B cell (primary cell): ENCODE results near the gene CHAT. TPM values are rescaled to one million over a fixed set of nuclear protein-coding genes. Genes with fewer than 3 reads are reported as not detected.

ENCODE experiments used
- ATAC-seq: fragments of 200-7000 bp; cut with Tn5 transposase; one replicate; pipeline ENCODE4 v1.10.0; 2021; ENCODE audit warnings: low read depth, mild to moderate bottlenecking, moderate number of reproducible peaks, moderate library complexity
- CTCF ChIA-PET: fragments of 350-600 bp; sonication (Branson Sonifier 250); formaldehyde crosslinking; loops from one replicate; lab custom pipeline; 2021; ENCODE audit warnings: antibody characterized with exemption, inconsistent platforms; lab: Charles Lee
- POLR2A ChIA-PET: fragments of 350-600 bp; sonication (Branson Sonifier 250); formaldehyde crosslinking; loops from one replicate; lab custom pipeline; 2021; ENCODE audit warnings: antibody characterized with exemption; lab: Charles Lee
- DNase-seq: peaks from one replicate; pipeline ENCODE4 v3.0.0; 2013
- H2AFZ ChIP-seq: 2 replicates; pipeline ENCODE4 v1.6.1; 2012; ENCODE audit warnings: mild to moderate bottlenecking, low read depth, low read length; ENCODE audit not compliant: insufficient read depth, poor library complexity, severe bottlenecking
- H3K27ac ChIP-seq, 2 donors: 1 replicate in 1 of 2; 2 replicates in 1 of 2; pipeline ENCODE4 v1.5.1; 2012 to 2013; ENCODE audit warnings: low read length in 2 of 2, mild to moderate bottlenecking in 2 of 2, moderate library complexity in 1 of 2
- H3K27me3 ChIP-seq, 4 experiments: fragments of 200-600 bp in 1 of 4; sonication (generic) in 1 of 4; replicated peaks in 1 of 4; 1 replicate in 2 of 4; 2 replicates in 2 of 4; pipeline versions ENCODE4 v1.6.1 to v1.7.0; 2013 to 2016; ENCODE audit warnings: low read length in 3 of 4, mild to moderate bottlenecking in 2 of 4, mixed read lengths in 1 of 4, moderate library complexity in 1 of 4; ENCODE audit not compliant: insufficient read depth in 4 of 4, control insufficient read depth in 3 of 4; ENCODE audit errors: control extremely low read depth in 1 of 4
- H3K36me3 ChIP-seq, 2 experiments: replicated peaks in 1 of 2; 1 replicate in 1 of 2; 2 replicates in 1 of 2; pipeline versions ENCODE4 v1.6.1 to v1.7.1; 2013; ENCODE audit warnings: low read length in 1 of 2; ENCODE audit not compliant: insufficient read depth in 2 of 2, control insufficient read depth in 1 of 2; ENCODE audit errors: control extremely low read depth in 1 of 2, extremely low read depth in 1 of 2
- H3K4me1 ChIP-seq, 2 donors: fragments of 200-600 bp in 1 of 2; sonication (generic) in 1 of 2; 1 replicate in 1 of 2; 2 replicates in 1 of 2; pipeline versions ENCODE4 v1.5.1 to v1.6.1; 2013 to 2017; ENCODE audit warnings: low read length in 2 of 2; ENCODE audit not compliant: control insufficient read depth in 2 of 2, insufficient read depth in 2 of 2
- H3K4me2 ChIP-seq: replicated peaks from 2 replicates; pipeline ENCODE3; 2012; ENCODE audit warnings: mild to moderate bottlenecking, low read depth, low read length; ENCODE audit not compliant: poor library complexity, severe bottlenecking
- H3K4me3 ChIP-seq, 5 experiments: fragments of 200-600 bp in 1 of 5; sonication (generic) in 1 of 5; 1 replicate in 3 of 5; 2 replicates in 2 of 5; pipeline versions ENCODE4 v1.5.1 to v1.7.0; 2011 to 2016; ENCODE audit warnings: low read length in 4 of 5, mild to moderate bottlenecking in 4 of 5, low read depth in 2 of 5, control low read depth in 1 of 5, moderate library complexity in 1 of 5; ENCODE audit not compliant: insufficient read depth in 1 of 5; ENCODE audit errors: control extremely low read depth in 1 of 5, extremely low read depth in 1 of 5
- H3K79me2 ChIP-seq: fragments of 200-600 bp; sonication (generic); one replicate; pipeline ENCODE4 v1.6.0; 2016; ENCODE audit warnings: low read length; ENCODE audit not compliant: control insufficient read depth, insufficient read depth
- H3K9ac ChIP-seq: fragments of 200-600 bp; sonication (generic); 2 replicates; pipeline ENCODE4 v1.6.1; 2017; ENCODE audit warnings: mild to moderate bottlenecking, low read length, moderate library complexity
- H3K9me3 ChIP-seq, 3 donors: one replicate each; pipeline versions ENCODE4 v1.6.1 to v1.7.1; 2013; ENCODE audit warnings: low read length in 2 of 3; ENCODE audit not compliant: control insufficient read depth in 2 of 3, insufficient read depth in 1 of 3; ENCODE audit errors: control extremely low read depth in 1 of 3
- H4K20me1 ChIP-seq: 2 replicates; pipeline ENCODE4 v1.6.0; 2012; ENCODE audit warnings: mild to moderate bottlenecking, low read length; ENCODE audit not compliant: insufficient read depth, control insufficient read depth, poor library complexity, severe bottlenecking
- H3K27ac Mint-ChIP-seq: one replicate; pipeline ENCODE4 v1.8.0; 2021; ENCODE audit warnings: mixed read lengths
- H3K27me3 Mint-ChIP-seq: one replicate; pipeline ENCODE4 v1.8.0; 2021; ENCODE audit warnings: mixed read lengths
- H3K4me1 Mint-ChIP-seq: one replicate; pipeline ENCODE4 v1.8.0; 2021; ENCODE audit warnings: mixed read lengths
- H3K4me3 Mint-ChIP-seq: one replicate; pipeline ENCODE4 v1.8.0; 2021; ENCODE audit warnings: mixed read lengths
- H3K9me3 Mint-ChIP-seq: one replicate; pipeline ENCODE4 v1.8.0; 2022; ENCODE audit warnings: mixed read lengths; ENCODE audit not compliant: insufficient read depth
- CTCF ChIP-seq: fragments of 200-600 bp; IDR thresholded peaks from one replicate; pipeline ENCODE4 v1.8.0; 2022; ENCODE audit warnings: antibody characterized with exemption, mild to moderate bottlenecking
- EZH2 ChIP-seq: IDR thresholded peaks from 2 replicates; pipeline ENCODE4 v1.6.1; 2012; ENCODE audit warnings: borderline replicate concordance, low read depth, mild to moderate bottlenecking, moderate library complexity, low read length; ENCODE audit not compliant: insufficient read depth, poor library complexity, severe bottlenecking
- WGBS: methylation state at CpG from one replicate; pipeline ENCODE4 v1.1.5; 2013; ENCODE audit warnings: missing lambda C conversion rate; ENCODE audit not compliant: insufficient coverage; 5-methylcytosine and 5-hydroxymethylcytosine counted together
- intact Hi-C: fragments of 100-400 bp; cut with micrococcal nuclease; formaldehyde crosslinking; loops from one replicate; pipeline ENCODE4 v1.10.0; 2022
- polyA plus RNA-seq: library from polyadenylated mRNA; depleted of rRNA; stranded (reverse); fragments of >200 nt; gene quantifications from 2 replicates; pipeline ENCODE4 v1.2.3, GENCODE V29; 2012
- total RNA-seq, 2 donors: library from RNA; stranded (reverse); fragments of 120-200 nt in 1 of 2; gene quantifications; 1 replicate in 1 of 2; 2 replicates in 1 of 2; pipeline versions ENCODE4 v1.2.3 to v1.2.4, GENCODE V29; 2013 to 2022

CHAT gene
- total and polyA plus RNA-seq, 2 donors (not counting 1 experiment from before 2014, with no cell fraction given) = not detected

- H3K4me1 ChIP-seq = peaks cover 0 to 6% of the 10 kb centered on the region in 2 donors
- Mint-ChIP-seq H3K4me3 (no peak overlapping the region), H3K9me3 (no peaks in the 10 kb centered on the region), H3K27me3 (peaks cover 18% of the 10 kb centered on the region), H3K27ac (no peak overlapping the region), H3K4me1 (peaks cover 10% of the 10 kb centered on the region)
- no peaks in the 10 kb centered on the region for H4K20me1 ChIP-seq
- CTCF ChIA-PET = no interaction called here
- H3K4me3 ChIP-seq = no peak overlapping the region
- POLR2A ChIA-PET = no interaction called here
- H3K9ac ChIP-seq = no peak overlapping the region
- WGBS = 81% methylated on average over 10 of the region's 11 CpGs
- H3K27me3 ChIP-seq = no peaks in the 10 kb centered on the region
- peaks cover 0 to 4% (median 0%) of the 10 kb centered on the region in 3 donors for H3K9me3 ChIP-seq
- DNase-seq (no peak), ATAC-seq (no peak)
- no peaks in the 10 kb centered on the region for H3K79me2 ChIP-seq
- intact Hi-C loops = no loop called here
- H3K27ac ChIP-seq = no peak overlapping the region
- H2AFZ ChIP-seq = no peak overlapping the region
- H3K4me2 ChIP-seq = no peak overlapping the region
- H3K36me3 ChIP-seq = no peaks in the 10 kb centered on the region
- no peak for TF ChIP-seq EZH2
- TF ChIP-seq CTCF = no peak
Observed at GRCh38 chr10:49653273-49653929, 39.6 kb downstream of the CHAT start.

DNA sequence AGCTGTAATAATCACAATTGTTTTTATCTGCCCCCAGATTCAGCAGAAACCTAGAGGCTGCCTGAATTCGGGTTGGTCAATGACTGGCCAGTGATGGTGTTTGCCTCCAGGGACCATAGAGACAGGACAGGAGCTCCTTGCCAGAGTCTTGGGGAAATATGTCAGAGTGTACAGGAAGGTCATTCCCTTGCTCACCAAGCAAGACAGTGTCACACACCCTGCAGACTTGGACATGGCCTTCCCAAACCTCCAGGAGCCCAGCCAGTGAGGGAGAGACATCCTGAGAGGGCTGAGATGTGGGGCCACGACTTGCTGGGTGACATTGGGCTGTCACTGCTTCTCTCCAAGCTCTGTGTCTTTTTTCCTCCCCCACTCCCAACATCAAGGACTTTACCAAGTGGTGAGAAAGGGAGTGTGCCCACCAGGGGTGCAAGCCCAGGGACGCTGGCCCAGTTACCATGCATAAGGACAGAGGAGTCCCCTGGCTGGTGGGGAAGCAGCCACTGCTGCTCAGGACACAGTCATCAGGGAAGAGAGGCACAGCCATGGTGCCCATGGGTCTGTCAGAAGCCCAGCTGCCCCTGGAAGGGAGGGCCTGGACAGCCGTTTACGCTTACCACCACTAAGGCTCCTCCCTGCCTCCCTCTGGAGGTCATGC lies 40.3 kb downstream of the CHAT start:
- no peak overlapping the region for H3K4me2 ChIP-seq
- H3K9me3 ChIP-seq = peaks cover 0 to 6% (median 0%) of the 10 kb centered on the region in 3 donors
- H3K4me3 Mint-ChIP-seq = no peak overlapping the region
- H3K4me1 Mint-ChIP-seq = peaks cover 9% of the 10 kb centered on the region
- H3K27ac Mint-ChIP-seq = no peak overlapping the region
- DNase-seq = no peak
- H3K4me3 ChIP-seq = no peak overlapping the region
- H3K9ac ChIP-seq = no peak overlapping the region
- peaks cover 15% of the 10 kb centered on the region for H3K27me3 Mint-ChIP-seq
- CTCF ChIA-PET = no interaction called here
- no peak overlapping the region for H3K27ac ChIP-seq
- H3K36me3 ChIP-seq = no peaks in the 10 kb centered on the region
- no peaks in the 10 kb centered on the region for H3K79me2 ChIP-seq
- H4K20me1 ChIP-seq = no peaks in the 10 kb centered on the region
- intact Hi-C loops = no loop called here
- H3K9me3 Mint-ChIP-seq = peaks cover under 1% of the 10 kb centered on the region
- no peak overlapping the region for H2AFZ ChIP-seq
- no peak for TF ChIP-seq EZH2
- TF ChIP-seq CTCF = no peak
- POLR2A ChIA-PET = no interaction called here
- H3K4me1 ChIP-seq = peaks cover 0 to 5% of the 10 kb centered on the region in 2 donors
- H3K27me3 ChIP-seq = no peaks in the 10 kb centered on the region
- ATAC-seq = no peak
- 80% methylated on average over 3 of the region's 5 CpGs for WGBS
